Measurements from ENCODE around the gene XRRA1.

- TF ChIP-seq CTCF (IDR thresholded peaks at IDR 0.05) (no peak), POLR2A (IDR thresholded peaks at IDR 0.05) (no peak)
These were observed 25.8 kb downstream of the XRRA1 start for GRCh38 chr11:74923125-74923524.
